PC-9 (cell line): Measurements from ENCODE around the gene GRWD1. TPM values are rescaled to one million over a fixed set of nuclear protein-coding genes. Genes with fewer than 3 reads are reported as not detected.

Experiments used
- BruUV-seq: library from RNA; stranded (reverse); fragments of 400-500 nt; replicated peaks from 2 replicates; lab custom pipeline; 2021; lab: Mats Ljungman, UMichigan
- CTCF ChIA-PET: fragments of 300-600 bp; sonication (Branson Sonifier 250); formaldehyde crosslinking; loops from one replicate; lab custom pipeline; 2022; ENCODE audit warnings: antibody characterized with exemption; lab: Charles Lee
- POLR2A ChIA-PET: fragments of 300-600 bp; sonication (Branson Sonifier 250); formaldehyde crosslinking; loops from one replicate; lab custom pipeline; 2022; ENCODE audit warnings: antibody characterized with exemption; ENCODE audit not compliant: unreplicated experiment; lab: Charles Lee
- DNase-seq, 2 experiments: peaks; one replicate each; pipeline versions ENCODE4 v3.0.0 to v3.0.0-alpha.2; 2015 to 2022; ENCODE audit warnings: mixed read lengths in 1 of 2
- H2AFZ ChIP-seq: fragments of 200-600 bp; sonication (generic); 2 replicates; pipeline ENCODE4 v1.8.1; 2017; ENCODE audit warnings: antibody characterized with exemption
- H3F3A ChIP-seq: fragments of 200-600 bp; sonication (generic); 2 replicates; pipeline ENCODE4 v1.8.1; 2017; ENCODE audit warnings: antibody characterized with exemption, mild to moderate bottlenecking, low read depth; ENCODE audit not compliant: insufficient read depth
- H3K27ac ChIP-seq: fragments of 200-600 bp; sonication (generic); 2 replicates; pipeline ENCODE4 v1.6.1; 2016; ENCODE audit warnings: mixed run types
- H3K27me3 ChIP-seq: fragments of 200-600 bp; sonication (generic); 2 replicates; pipeline ENCODE4 v1.6.1; 2016; ENCODE audit warnings: low read depth, mixed run types; ENCODE audit not compliant: insufficient read depth
- H3K36me3 ChIP-seq: fragments of 200-600 bp; sonication (generic); 2 replicates; pipeline ENCODE4 v1.6.1; 2016; ENCODE audit warnings: low read depth, mixed run types
- H3K4me1 ChIP-seq: fragments of 200-600 bp; sonication (generic); replicated peaks from 2 replicates; pipeline ENCODE4 v1.6.1; 2016; ENCODE audit warnings: mixed run types; ENCODE audit not compliant: insufficient read depth
- H3K4me2 ChIP-seq: fragments of 200-600 bp; sonication (generic); 2 replicates; pipeline ENCODE4 v1.6.1; 2017; ENCODE audit warnings: mixed run types
- H3K4me3 ChIP-seq: fragments of 200-600 bp; sonication (generic); 2 replicates; pipeline ENCODE4 v1.6.1; 2016; ENCODE audit warnings: mixed run types
- H3K79me2 ChIP-seq: fragments of 200-600 bp; sonication (generic); 2 replicates; pipeline ENCODE4 v1.6.1; 2017; ENCODE audit warnings: low read depth, mixed run types
- H3K9me2 ChIP-seq: fragments of 200-600 bp; sonication (generic); 2 replicates; pipeline ENCODE4 v1.8.1; 2017; ENCODE audit warnings: mild to moderate bottlenecking; ENCODE audit not compliant: insufficient read depth
- H3K9me3 ChIP-seq: fragments of 200-600 bp; sonication (generic); 2 replicates; pipeline ENCODE4 v1.8.1; 2016; ENCODE audit warnings: low read depth; ENCODE audit not compliant: insufficient read depth
- H4K20me1 ChIP-seq: fragments of 200-600 bp; sonication (generic); 2 replicates; pipeline ENCODE4 v1.8.1; 2017; ENCODE audit not compliant: insufficient read depth
- CTCF ChIP-seq: fragments of 200-600 bp; sonication (generic); conservative IDR thresholded peaks from 2 replicates; pipeline ENCODE4 v1.6.1; 2017; ENCODE audit warnings: mixed run types, antibody characterized with exemption, mild to moderate bottlenecking, moderate library complexity
- EZH2 ChIP-seq: fragments of 200-600 bp; sonication (generic); IDR thresholded peaks from 2 replicates; pipeline ENCODE4 v1.8.0; 2017; ENCODE audit warnings: antibody characterized with exemption, low read depth
- intact Hi-C: fragments of 100-400 bp; cut with micrococcal nuclease; formaldehyde crosslinking; loops from one replicate; pipeline ENCODE4 v1.10.0; 2022; ENCODE audit not compliant: unreplicated experiment
- total RNA-seq: library from RNA; stranded (reverse); gene quantifications from 2 replicates; pipeline ENCODE4 v1.2.3, GENCODE V29; 2021

The GRWD1 gene
- total RNA-seq, 1 experiment from 2014 or later: 35.5 TPM

- ChIA-PET POLR2A (interaction anchor here (0.6 kb wide), 1 partner anchor 9 kb away, joined by 4 read pairs; no protein-coding TSS in a partner anchor), CTCF (no interaction called here)
- BruUV-seq: no TSS peak
- Histone ChIP-seq H3K4me1 (no peaks in the 10 kb centered on the region; the same call in 1 of the 2 replicates), H4K20me1 (peaks cover 35% of the 10 kb centered on the region), H3K79me2 (no peaks in the 10 kb centered on the region), H3K9me2 (no peaks in the 10 kb centered on the region), H3F3A (peaks cover 48% of the 10 kb centered on the region; the same call in 1 of the 2 replicates), H3K27me3 (no peaks in the 10 kb centered on the region), H2AFZ (no peak overlapping the region), H3K4me2 (no peak overlapping the region), H3K36me3 (peaks cover 10% of the 10 kb centered on the region), H3K9me3 (no peaks in the 10 kb centered on the region), H3K4me3 (no peak overlapping the region), H3K27ac (no peak overlapping the region)
- TF ChIP-seq CTCF (no peak), EZH2 (no peak)
- intact Hi-C loops: no loop called here
- no peak for DNase-seq
These were observed 32.8 kb downstream of the GRWD1 start for GRCh38 chr19:48478339-48479256.

- Histone ChIP-seq H3K27me3 (no peaks in the 10 kb centered on the region), H3K36me3 (peaks cover 10% of the 10 kb centered on the region), H4K20me1 (peaks cover 30% of the 10 kb centered on the region), H3K9me3 (no peaks in the 10 kb centered on the region), H3K4me2 (no peak overlapping the region), H3F3A (peaks cover 59% of the 10 kb centered on the region), H3K4me1 (no peaks in the 10 kb centered on the region; the same call in 1 of the 2 replicates), H3K79me2 (no peaks in the 10 kb centered on the region), H3K27ac (no peak overlapping the region), H3K9me2 (no peaks in the 10 kb centered on the region), H2AFZ (no peak overlapping the region), H3K4me3 (no peak overlapping the region)
- ChIA-PET POLR2A (no interaction called here), CTCF (no interaction called here)
- TF ChIP-seq EZH2 (no peak), CTCF (no peak)
- no peak for DNase-seq
- intact Hi-C loops: loop anchor here (10.0 kb wide), 1 partner anchor 485 kb away; the partner anchor contains the start of gene FTL
- no TSS peak for BruUV-seq
These were observed 33.9 kb downstream of the GRWD1 start for GRCh38 chr19:48479686-48480085.

- DNase-seq: no peak
- no peak overlapping the region for H3K27ac ChIP-seq
- H3K4me3 ChIP-seq: no peak overlapping the region
- H3K79me2 ChIP-seq: no peaks in the 10 kb centered on the region
- peaks cover 10% of the 10 kb centered on the region for H3K36me3 ChIP-seq
- H3K4me1 ChIP-seq: no peaks in the 10 kb centered on the region; the same call in none of the 2 replicates
- CTCF ChIA-PET: no interaction called here
- H3K9me3 ChIP-seq: no peaks in the 10 kb centered on the region
- BruUV-seq: no TSS peak
- TF ChIP-seq CTCF: no peak
- TF ChIP-seq EZH2: no peak
- POLR2A ChIA-PET: no interaction called here
- no peak overlapping the region for H3K4me2 ChIP-seq
- H2AFZ ChIP-seq: no peak overlapping the region
- intact Hi-C loops: loop anchor here (10.0 kb wide), 1 partner anchor 485 kb away; the partner anchor contains the start of gene FTL
- peaks cover 63% of the 10 kb centered on the region for H3F3A ChIP-seq
- H4K20me1 ChIP-seq: peaks cover 25% of the 10 kb centered on the region
- H3K9me2 ChIP-seq: no peaks in the 10 kb centered on the region
- H3K27me3 ChIP-seq: no peaks in the 10 kb centered on the region
These were observed 34.4 kb downstream of the GRWD1 start for GRCh38 chr19:48480183-48480557.
